GM12891 (cell line): ENCODE results near the gene MOV10.
A peak's percentile ranks its signal among the peaks of the same experiment; 100 is the strongest.
"Not testable (repeated sequence)": the region's sequence is repeated elsewhere in the genome, so short reads cannot be mapped to it uniquely, and the experiment has no call there.

ENCODE experiments used
- DNase-seq: peaks from one replicate; pipeline ENCODE4 v3.0.0; 2011; ENCODE audit warnings: low spot score; ENCODE audit not compliant: insufficient read length
- FAIRE-seq: peaks from 2 replicates; lab custom pipeline; 2011; peaks lifted over from hg19 to GRCh38; lab: Jason Lieb, UNC
- PAX5 ChIP-seq: IDR thresholded peaks from 2 replicates; pipeline ENCODE4 v1.6.1; 2011; ENCODE audit warnings: low read length, moderate library complexity, mild to moderate bottlenecking; ENCODE audit not compliant: insufficient read depth, severe bottlenecking
- POLR2A ChIP-seq: IDR thresholded peaks from 2 replicates; pipeline ENCODE4 v1.6.1; 2011; ENCODE audit warnings: low read depth, low read length, control low read depth
- POLR2AphosphoS5 ChIP-seq: IDR thresholded peaks from 2 replicates; pipeline ENCODE4 v1.6.1; 2011; ENCODE audit warnings: low read depth, low read length, control low read depth
- POU2F2 ChIP-seq: IDR thresholded peaks from 2 replicates; pipeline ENCODE4 v1.6.1; 2011; ENCODE audit warnings: low read depth, mild to moderate bottlenecking, control low read depth, low read length, moderate library complexity
- SPI1 ChIP-seq: IDR thresholded peaks from 2 replicates; pipeline ENCODE4 v1.6.1; 2011; ENCODE audit warnings: low read depth, low read length, control low read depth
- TAF1 ChIP-seq: IDR thresholded peaks from 2 replicates; pipeline ENCODE4 v1.6.1; 2011; ENCODE audit warnings: low read depth, low read length, control low read depth

MOV10 gene

GRCh38 chr1:112636597-112637253 is 37.7 kb upstream of the MOV10 start:
- no peak for DNase-seq
- FAIRE-seq, result peak; percentile 48

GRCh38 chr1:112637254-112638109 is 37.0 kb upstream of the MOV10 start:
- TF ChIP-seq PAX5, result no peak
- no peak for TF ChIP-seq POU2F2
- TF ChIP-seq POLR2A, result no peak
- TF ChIP-seq SPI1, result no peak
- TF ChIP-seq TAF1, result no peak
- TF ChIP-seq POLR2AphosphoS5, result no peak
- FAIRE-seq (no peak), DNase-seq (no peak)

More at GRCh38 chr1:112636597-112637253, 37.7 kb upstream of the MOV10 start:
- TF ChIP-seq POU2F2, result no peak

GRCh38 chr1:112638110-112638428 is 36.4 kb upstream of the MOV10 start:
- no peak for TF ChIP-seq POLR2AphosphoS5
- no peak for TF ChIP-seq PAX5
- no peak for TF ChIP-seq POU2F2
- no peak for TF ChIP-seq SPI1
- no peak for TF ChIP-seq POLR2A
- no peak for TF ChIP-seq TAF1
- DNase-seq (no peak), FAIRE-seq (no peak)

- FAIRE-seq, DNase-seq: not testable (repeated sequence)
Measured at GRCh38 chr1:112640437-112640836, 34.0 kb upstream of the MOV10 start.

- FAIRE-seq, result no peak
- DNase-seq, result no peak
- TF ChIP-seq POLR2A, result no peak
Measured at GRCh38 chr1:112643080-112643479, 31.4 kb upstream of the MOV10 start.

- no peak for DNase-seq
- no peak for FAIRE-seq
- TF ChIP-seq TAF1 (no peak), SPI1 (no peak), POU2F2 (no peak), POLR2AphosphoS5 (no peak), POLR2A (no peak), PAX5 (no peak)
Measured at GRCh38 chr1:112646225-112646624, 28.2 kb upstream of the MOV10 start.

- DNase-seq (no peak), FAIRE-seq (peak; percentile 33)
Measured at GRCh38 chr1:112651205-112651604, 23.3 kb upstream of the MOV10 start.

GRCh38 chr1:112665857-112666256 is 8.6 kb upstream of the MOV10 start:
- FAIRE-seq, result no peak
- TF ChIP-seq TAF1, result no peak
- no peak for TF ChIP-seq SPI1
- TF ChIP-seq POLR2A, result no peak
- no peak for DNase-seq

More at GRCh38 chr1:112651205-112651604, 23.3 kb upstream of the MOV10 start:
- TF ChIP-seq PAX5 (no peak), POU2F2 (no peak), TAF1 (no peak), POLR2A (no peak), POLR2AphosphoS5 (no peak), SPI1 (no peak)

- DNase-seq (no peak), FAIRE-seq (no peak)
- no peak for TF ChIP-seq POLR2AphosphoS5
- no peak for TF ChIP-seq POU2F2
- TF ChIP-seq PAX5, result no peak
- no peak for TF ChIP-seq TAF1
- TF ChIP-seq SPI1, result no peak
- no peak for TF ChIP-seq POLR2A
Measured at GRCh38 chr1:112666946-112667345, 7.5 kb upstream of the MOV10 start.

GRCh38 chr1:112672009-112672408 is 2.5 kb upstream of the MOV10 start:
- FAIRE-seq, result no peak
- TF ChIP-seq POLR2AphosphoS5 (no peak), POU2F2 (no peak), POLR2A (no peak)
- no peak for DNase-seq

GRCh38 chr1:112672842-112673241 is 1.6 kb upstream of the MOV10 start:
- FAIRE-seq, result no peak
- TF ChIP-seq POU2F2, result no peak
- no peak for TF ChIP-seq PAX5
- no peak for TF ChIP-seq SPI1
- TF ChIP-seq POLR2A, result no peak
- no peak for TF ChIP-seq TAF1
- TF ChIP-seq POLR2AphosphoS5, result no peak
- DNase-seq, result no peak
